HG03521 (cell line): ENCODE results near the gene ERG28.
"Not testable (repeated sequence)": the region's sequence is repeated elsewhere in the genome, so short reads cannot be mapped to it uniquely, and the experiment has no call there.

Source experiments
- ATAC-seq: cut with Tn5 transposase; IDR thresholded peaks from one replicate; pipeline ENCODE4 v1.9.1; 2021; ENCODE audit warnings: mild to moderate bottlenecking, moderate library complexity; ENCODE audit not compliant: unreplicated experiment

The ERG28 gene

GRCh38 chr14:75660630-75661498 is at the start of gene ERG28, which contains the start of gene TTLL5:
TSS of gene ERG28 (minus strand) at chr14:75660876. CDS start at chr14:75657502, 3,374 bp downstream.
TSS of gene TTLL5 (plus strand) at chr14:75661246. CDS start at chr14:75663150, 1,904 bp downstream.
- peak; percentile 95 for ATAC-seq

GRCh38 chr14:75709207-75709812 is 48.6 kb upstream of the ERG28 start:
- ATAC-seq, result no peak

- no peak for ATAC-seq
Observed at GRCh38 chr14:75705014-75705413, 44.3 kb upstream of the ERG28 start.

- ATAC-seq, result no peak
Observed at GRCh38 chr14:75703467-75703866, 42.8 kb upstream of the ERG28 start.

GRCh38 chr14:75702616-75703261 is 42.1 kb upstream of the ERG28 start:
- no peak for ATAC-seq

GRCh38 chr14:75702122-75702521 is 41.4 kb upstream of the ERG28 start:
- no peak for ATAC-seq

- no peak for ATAC-seq
Observed at GRCh38 chr14:75700295-75700694, 39.6 kb upstream of the ERG28 start.

- no peak for ATAC-seq
Observed at GRCh38 chr14:75699331-75699730, 38.7 kb upstream of the ERG28 start.

GRCh38 chr14:75697918-75698317 is 37.2 kb upstream of the ERG28 start:
- no peak for ATAC-seq

- no peak for ATAC-seq
Observed at GRCh38 chr14:75697386-75697785, 36.7 kb upstream of the ERG28 start.

- not testable (repeated sequence) for ATAC-seq
Observed at GRCh38 chr14:75695025-75695424, 34.3 kb upstream of the ERG28 start.

GRCh38 chr14:75690010-75690409 is 29.3 kb upstream of the ERG28 start:
- ATAC-seq, result no peak

GRCh38 chr14:75689012-75689411 is 28.3 kb upstream of the ERG28 start:
- no peak for ATAC-seq

- ATAC-seq, result no peak
Observed at GRCh38 chr14:75685910-75686309, 25.2 kb upstream of the ERG28 start.

GRCh38 chr14:75675265-75675960 is 14.7 kb upstream of the ERG28 start:
- ATAC-seq, result no peak

GRCh38 chr14:75673345-75674035 is 12.8 kb upstream of the ERG28 start:
- no peak for ATAC-seq

- ATAC-seq, result no peak
Observed at GRCh38 chr14:75672605-75673192, 12.0 kb upstream of the ERG28 start.

- no peak for ATAC-seq
Observed at GRCh38 chr14:75667099-75667765, 6.6 kb upstream of the ERG28 start.

- no peak for ATAC-seq
Observed at GRCh38 chr14:75662966-75663365, 2.3 kb upstream of the ERG28 start.

- ATAC-seq, result no peak
Observed at GRCh38 chr14:75661499-75661814, 781 bp upstream of the ERG28 start.
